HG03575 (cell line): Measurements from ENCODE around the gene PPP1R14B.

ENCODE experiments used
- ATAC-seq: cut with Tn5 transposase; IDR thresholded peaks from one replicate; pipeline ENCODE4 v1.9.1; 2021; ENCODE audit not compliant: unreplicated experiment, insufficient number of reproducible peaks, low FRiP score; ENCODE audit errors: extremely low read depth

The PPP1R14B gene

GRCh38 chr11:64284048-64284961 is 37.6 kb upstream of the PPP1R14B start, which contains the start of gene BAD:
TSS of gene BAD (minus strand) at chr11:64284665. CDS start at chr11:64284368, 297 bp downstream.
- ATAC-seq = no peak

- ATAC-seq = no peak
These were observed 36.3 kb upstream of the PPP1R14B start for GRCh38 chr11:64283092-64283491.

DNA sequence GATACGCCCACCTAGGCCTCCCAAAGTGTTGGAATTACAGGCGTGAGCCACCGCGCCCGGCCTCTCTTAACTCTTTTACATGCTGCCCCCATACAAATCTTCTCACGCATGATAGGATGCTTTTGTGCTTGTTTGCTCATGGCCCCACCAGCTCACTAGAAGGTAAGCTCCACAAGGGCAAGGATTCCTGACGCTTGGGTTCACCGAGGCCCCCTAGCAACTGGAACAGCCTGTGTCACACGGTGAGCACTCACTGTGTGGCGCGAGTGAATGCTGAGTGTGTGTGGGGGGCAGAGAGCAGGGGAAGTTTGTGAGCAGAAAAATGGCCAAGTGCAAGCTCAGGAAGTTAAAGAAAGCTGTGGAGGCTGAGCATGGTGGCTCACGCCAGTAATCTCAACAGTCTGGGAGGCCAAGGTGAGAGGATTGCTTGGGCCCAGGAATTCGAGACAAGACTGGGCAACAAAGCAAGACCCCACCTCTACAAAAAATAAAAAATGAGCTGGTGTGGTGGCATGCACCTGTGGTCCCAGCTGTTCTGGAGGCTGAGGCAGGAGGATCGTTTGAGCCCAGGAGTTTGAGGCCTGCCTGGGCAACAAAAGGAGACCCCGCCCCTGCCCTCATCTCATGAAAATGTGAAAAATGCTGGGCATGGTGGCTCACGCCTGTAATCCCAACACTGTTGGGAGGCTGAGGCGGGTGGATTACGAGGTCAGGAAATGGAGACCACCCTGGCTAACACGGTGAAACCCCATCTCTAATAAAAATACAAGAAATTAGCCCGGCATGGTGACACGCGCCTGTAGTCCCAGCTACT is 35.4 kb upstream of the PPP1R14B start:
- no peak for ATAC-seq

DNA sequence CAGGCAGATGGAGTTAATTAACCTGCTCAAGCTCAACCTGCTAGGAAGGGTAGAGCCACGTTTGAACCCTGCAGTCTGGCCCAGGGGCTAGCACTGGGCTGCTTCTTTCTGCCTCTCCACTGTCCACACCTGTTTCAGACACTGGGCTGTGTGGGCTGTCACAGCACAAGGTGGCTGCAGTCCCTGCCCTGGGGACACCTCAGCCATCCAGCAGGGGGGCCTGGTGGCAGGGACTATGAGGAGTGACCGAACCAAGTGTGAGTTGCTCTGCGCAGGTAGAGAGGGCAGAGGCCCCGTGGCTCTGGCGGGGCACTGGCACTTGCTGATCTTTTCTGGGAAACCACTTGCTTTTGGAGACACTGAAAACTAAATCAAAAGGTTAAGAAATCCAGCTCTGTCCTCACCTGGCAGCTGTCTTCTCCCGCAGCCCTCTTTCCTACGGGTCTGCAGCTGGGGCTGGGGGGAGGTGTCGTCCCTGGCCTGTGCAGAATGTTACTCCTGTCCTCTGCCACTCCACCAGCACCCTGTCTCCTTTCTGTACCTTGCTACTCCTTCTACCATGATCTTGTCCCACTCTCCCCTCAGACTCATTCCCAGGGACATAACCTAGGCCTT is 31.9 kb upstream of the PPP1R14B start:
- ATAC-seq = no peak

DNA sequence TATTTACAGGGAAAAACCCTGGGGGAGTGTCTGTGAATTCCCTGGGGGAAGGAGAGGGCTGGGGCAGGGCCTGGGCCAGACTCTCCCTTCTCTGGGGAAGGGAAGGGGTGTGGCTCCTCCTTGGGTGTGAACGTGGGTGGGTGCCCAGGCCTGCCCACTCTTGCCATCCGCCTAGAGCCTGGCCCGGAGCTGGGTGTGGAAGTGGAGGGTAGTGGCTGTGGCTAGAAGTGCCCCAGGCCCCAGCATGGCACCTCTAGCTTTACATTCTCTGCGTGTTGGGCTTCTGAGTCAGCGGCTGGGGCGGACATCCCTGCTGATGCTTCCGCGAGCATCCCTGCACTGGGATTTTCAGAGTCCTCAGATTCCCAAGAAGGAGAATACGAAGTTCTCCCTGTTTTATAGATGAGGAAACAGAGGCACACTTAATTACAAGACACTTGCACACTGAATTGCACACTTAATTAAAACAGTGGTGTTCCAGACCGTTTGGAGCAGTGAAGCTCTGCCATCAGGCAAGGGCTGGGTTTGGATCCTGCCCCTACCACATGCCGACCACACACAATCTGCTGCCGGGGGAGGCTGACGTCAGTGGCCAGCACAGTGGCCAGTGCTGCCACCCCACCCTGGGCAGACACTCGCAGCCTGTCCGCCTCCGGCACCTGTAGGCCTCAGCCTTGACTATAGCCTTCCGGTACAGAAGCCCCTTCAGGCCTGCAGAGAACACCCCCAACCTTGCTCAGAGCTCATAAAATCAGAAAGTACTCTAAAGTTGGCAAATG is 30.1 kb upstream of the PPP1R14B start:
- ATAC-seq = no peak

DNA sequence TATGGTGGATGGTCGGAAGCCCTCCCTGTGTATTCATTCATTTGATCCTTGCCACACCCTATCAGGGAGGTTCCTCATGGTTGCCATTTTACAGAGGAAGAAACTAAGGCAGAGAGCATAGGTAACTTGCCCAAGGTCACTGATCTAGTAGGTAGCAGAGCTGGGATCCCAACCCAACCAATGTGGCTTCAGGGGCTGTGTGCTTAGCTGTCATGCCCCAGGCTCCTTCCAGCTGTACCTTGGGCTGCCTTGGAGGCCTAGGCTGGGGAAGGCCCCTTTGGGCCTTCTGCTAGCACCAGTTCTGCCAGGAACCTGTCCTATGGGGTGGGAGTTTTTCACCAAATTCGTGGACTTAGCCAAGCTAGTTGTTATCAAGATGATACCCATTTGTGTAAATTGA is 29.1 kb upstream of the PPP1R14B start:
- ATAC-seq = no peak

- ATAC-seq = no peak
These were observed 28.5 kb upstream of the PPP1R14B start for GRCh38 chr11:64275031-64275800.

DNA sequence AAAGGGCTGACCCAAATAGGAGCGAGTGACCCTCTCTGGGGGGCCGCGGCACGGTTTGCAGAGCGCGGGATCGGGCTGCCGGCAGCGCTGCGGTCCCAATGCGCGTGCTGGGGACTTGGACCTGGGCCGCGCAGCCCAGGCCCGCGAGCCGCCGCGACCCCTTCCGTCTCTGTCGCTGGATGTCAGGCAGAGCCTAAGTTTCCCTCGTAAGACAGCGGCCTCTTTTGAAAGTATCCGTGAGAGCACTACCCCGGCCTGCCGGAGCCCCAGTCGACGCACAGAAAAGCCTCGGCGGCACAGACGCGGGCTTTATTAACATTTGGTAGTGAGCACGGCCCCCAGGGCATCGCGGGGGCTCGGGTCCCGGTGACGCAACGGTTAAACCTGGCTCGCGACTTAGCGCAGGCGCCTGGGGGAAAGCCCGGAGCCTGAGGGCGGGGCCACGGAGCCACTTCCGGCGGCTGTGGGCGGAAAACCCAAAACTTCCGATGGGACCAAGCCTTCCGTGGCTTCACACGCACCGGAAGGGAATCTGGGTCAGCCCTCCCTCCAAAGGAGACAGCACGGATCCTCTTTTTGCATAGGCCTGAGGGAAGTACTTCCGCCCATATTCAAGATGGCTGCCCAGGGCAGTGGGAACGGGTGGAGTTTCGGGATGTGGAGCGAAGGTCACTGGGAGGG is 22.9 kb upstream of the PPP1R14B start:
- peak; percentile 45 for ATAC-seq

GRCh38 chr11:64268893-64269539 is 22.3 kb upstream of the PPP1R14B start:
- ATAC-seq = no peak

DNA sequence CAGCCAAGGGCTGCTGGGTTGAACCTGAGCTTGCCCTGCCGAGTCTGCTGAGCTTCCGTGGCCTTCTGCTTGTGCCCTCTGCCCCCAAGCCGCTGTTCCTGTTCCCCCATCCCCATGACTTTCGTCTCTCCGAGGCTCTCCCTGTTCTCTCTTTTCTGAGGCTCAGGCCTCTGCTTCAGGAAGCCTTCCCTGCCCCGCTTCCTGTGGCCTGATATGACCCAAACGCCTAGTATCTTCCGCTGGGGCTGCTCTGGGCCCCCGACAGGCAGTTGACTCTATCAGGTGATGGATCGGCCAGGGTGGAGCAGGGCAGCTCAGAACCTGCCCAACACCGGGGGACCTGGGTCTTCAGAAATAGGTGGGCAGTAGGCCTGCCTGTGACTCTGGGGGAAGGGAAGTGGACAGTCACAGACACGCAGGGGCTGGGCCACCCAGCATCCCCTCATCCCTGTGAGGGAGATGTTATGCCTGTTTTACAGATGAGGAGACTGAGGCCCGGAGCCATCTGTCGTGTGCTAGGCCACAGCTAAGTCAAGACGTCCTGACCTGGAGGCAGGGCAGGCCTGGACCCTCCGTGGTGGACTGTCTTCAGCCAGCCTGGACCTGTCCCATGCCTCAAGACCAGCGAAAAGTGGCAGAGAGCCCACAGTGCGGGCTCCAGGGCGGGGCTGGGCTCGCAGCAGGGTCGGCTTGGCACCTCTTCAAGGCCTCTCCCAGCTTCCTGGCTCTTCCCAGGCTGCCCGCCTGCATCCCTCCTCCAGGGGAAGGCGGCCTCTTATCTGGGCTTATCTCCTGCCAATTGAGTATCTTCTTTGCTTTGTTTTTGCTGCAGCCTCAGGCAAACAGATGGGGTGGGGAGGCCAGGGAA is 21.5 kb upstream of the PPP1R14B start:
- no peak for ATAC-seq

DNA sequence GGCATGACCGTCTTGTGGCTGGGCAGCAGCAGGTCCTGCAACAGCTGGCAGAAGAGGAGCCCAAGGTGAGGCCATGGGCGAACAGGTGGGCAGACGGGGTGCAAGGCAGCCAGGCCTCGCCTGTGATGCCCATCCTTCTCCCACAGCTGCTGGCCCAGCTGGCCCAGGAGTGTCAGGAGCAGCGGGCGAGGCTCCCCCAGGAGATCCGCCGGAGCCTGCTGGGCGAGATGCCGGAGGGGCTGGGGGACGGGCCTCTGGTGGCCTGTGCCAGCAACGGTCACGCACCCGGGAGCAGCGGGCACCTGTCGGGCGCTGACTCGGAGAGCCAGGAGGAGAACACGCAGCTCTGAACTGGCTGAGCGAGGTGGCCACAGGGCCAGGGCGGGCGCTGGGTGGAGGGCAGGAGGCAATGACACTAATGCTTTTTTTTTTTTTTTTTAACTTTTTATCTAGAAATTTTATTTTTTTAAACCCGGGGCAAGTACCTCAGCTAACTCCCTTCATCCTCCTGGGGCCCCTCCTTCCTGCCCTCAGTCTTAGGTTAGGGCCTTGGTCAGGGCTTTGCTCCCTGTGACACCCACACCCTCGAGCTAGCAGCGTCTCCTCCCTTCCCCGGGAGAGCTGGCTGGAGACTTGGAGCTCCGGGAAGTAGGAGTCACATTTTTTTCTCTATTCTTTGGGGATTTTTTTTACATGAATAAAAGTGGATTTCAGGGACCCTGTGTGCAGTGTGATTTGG is 20.6 kb upstream of the PPP1R14B start:
- ATAC-seq = no peak

DNA sequence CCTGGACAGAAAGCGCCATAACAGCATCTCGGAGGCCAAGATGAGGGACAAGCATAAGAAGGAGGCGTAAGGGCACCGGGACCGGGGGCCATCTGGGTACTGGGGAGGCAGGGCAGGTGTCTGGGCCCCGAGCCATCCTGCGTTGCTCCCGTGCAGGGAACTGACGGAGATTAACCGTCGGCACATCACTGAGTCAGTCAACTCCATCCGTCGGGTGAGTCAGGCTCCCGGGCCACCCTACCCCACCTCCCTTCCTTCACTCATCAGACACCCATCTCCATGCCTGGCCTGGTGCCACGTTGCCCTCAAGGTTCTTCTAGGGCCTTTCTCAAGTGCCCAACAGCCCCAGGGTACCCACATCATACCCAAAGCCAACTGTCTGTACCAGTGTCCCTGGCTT is 19.6 kb upstream of the PPP1R14B start:
- no peak for ATAC-seq

DNA sequence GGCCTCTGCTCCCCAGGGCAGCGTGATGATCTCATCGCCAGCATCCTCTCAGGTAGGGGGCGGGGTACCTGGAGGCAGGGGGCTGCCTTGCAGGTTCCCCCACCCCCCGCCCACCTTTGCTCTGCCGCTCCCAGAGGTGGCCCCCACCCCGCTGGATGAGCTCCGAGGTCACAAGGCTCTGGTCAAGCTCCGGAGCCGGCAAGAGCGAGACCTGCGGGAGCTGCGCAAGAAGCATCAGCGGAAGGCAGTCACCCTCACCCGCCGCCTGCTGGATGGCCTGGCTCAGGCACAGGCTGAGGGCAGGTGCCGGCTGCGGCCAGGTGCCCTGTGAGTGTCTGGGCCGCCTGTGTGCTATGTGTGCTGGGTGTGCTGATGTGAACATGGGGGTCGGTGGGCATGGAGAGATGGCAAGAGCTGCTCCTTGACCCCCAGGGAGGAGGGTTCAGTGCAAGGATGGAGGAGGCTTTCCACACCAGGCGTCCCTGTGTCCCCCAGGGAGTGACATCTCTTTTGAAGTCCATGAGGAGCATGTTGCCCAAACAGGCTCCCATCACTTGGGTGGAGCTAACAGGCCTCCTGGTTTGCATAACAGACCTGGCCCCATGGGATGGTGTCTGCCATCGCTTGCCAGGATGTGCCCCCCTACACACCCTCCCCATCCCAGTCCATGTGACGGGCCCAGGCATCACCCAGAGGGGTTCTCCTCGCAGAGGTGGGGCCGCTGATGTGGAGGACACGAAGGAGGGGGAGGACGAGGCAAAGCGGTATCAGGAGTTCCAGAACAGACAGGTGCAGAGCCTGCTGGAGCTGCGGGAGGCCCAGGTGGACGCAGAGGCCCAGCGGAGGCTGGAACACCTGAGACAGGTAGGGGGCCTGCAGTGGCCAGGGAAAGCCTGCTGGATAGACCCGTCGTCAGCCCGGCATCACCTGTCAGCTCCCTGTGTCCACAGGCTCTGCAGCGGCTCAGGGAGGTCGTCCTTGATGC is 18.7 kb upstream of the PPP1R14B start:
- ATAC-seq = no peak

- ATAC-seq = no peak
These were observed 17.7 kb upstream of the PPP1R14B start for GRCh38 chr11:64264371-64264852.

GRCh38 chr11:64263947-64264317 is 17.2 kb upstream of the PPP1R14B start:
- no peak for ATAC-seq
